Measurements from ENCODE around the gene RGS13. TPM values are rescaled to one million over a fixed set of nuclear protein-coding genes. Genes with fewer than 3 reads are reported as not detected.

Gene RGS13
- total RNA-seq, 3 donors from 2014 or later (not counting 1 experiment from before 2014, with no cell fraction given), result 0.45 to 1.3 (median 0.77) TPM

GRCh38 chr1:192627901-192628300 lies 8.0 kb upstream of the RGS13 start:
- H3K9me3 Mint-ChIP-seq, result no peaks in the 10 kb centered on the region
- intact Hi-C loops (cut with micrococcal nuclease), result no loop called here
- H3K27me3 ChIP-seq (ENCODE audit: control insufficient read depth, insufficient read depth, low read length), result peaks cover 4% of the 10 kb centered on the region
- H3K4me1 ChIP-seq (ENCODE audit: control insufficient read depth, insufficient read depth, low read length), result no peaks in the 10 kb centered on the region
- TF ChIP-seq CTCF (IDR thresholded peaks at IDR 0.05), result no peak
- no peaks in the 10 kb centered on the region for H3K36me3 ChIP-seq (ENCODE audit: control insufficient read depth, insufficient read depth, low read length)
- 94% methylated on average over 3 of the region's 5 CpGs for WGBS (ENCODE audit: insufficient coverage)
- H3K36me3 Mint-ChIP-seq, result no peaks in the 10 kb centered on the region
- no peaks in the 10 kb centered on the region for H3K4me1 Mint-ChIP-seq
- no peak for ATAC-seq
- no peak overlapping the region for H3K4me3 ChIP-seq (ENCODE audit: low read length)
- DNase-seq, result no peak
- H3K27me3 Mint-ChIP-seq (ENCODE audit: low read depth in 2 of 2), result peaks cover 13 to 15% of the 10 kb centered on the region in 2 donors
- no peak overlapping the region for H3K27ac Mint-ChIP-seq
- H3K9me3 ChIP-seq (ENCODE audit: control insufficient read depth, insufficient read depth, low read length), result no peaks in the 10 kb centered on the region
- H3K4me3 Mint-ChIP-seq, result no peak overlapping the region
- H3K27ac ChIP-seq (ENCODE audit: low read length), result no peak overlapping the region

- 90% methylated on average over 1 of the region's 1 CpG for WGBS (ENCODE audit: insufficient coverage)
- Histone ChIP-seq H3K27me3 (ENCODE audit: control insufficient read depth, insufficient read depth, low read length) (peaks cover 4% of the 10 kb centered on the region), H3K36me3 (ENCODE audit: control insufficient read depth, insufficient read depth, low read length) (no peaks in the 10 kb centered on the region), H3K9me3 (ENCODE audit: control insufficient read depth, insufficient read depth, low read length) (no peaks in the 10 kb centered on the region), H3K4me1 (ENCODE audit: control insufficient read depth, insufficient read depth, low read length) (no peaks in the 10 kb centered on the region), H3K4me3 (ENCODE audit: low read length) (no peak overlapping the region), H3K27ac (ENCODE audit: low read length) (no peak overlapping the region)
- intact Hi-C loops (cut with micrococcal nuclease), result no loop called here
- H3K4me3 Mint-ChIP-seq, result no peak overlapping the region
- no peaks in the 10 kb centered on the region for H3K4me1 Mint-ChIP-seq
- H3K27me3 Mint-ChIP-seq (ENCODE audit: low read depth in 2 of 2), result peaks cover 11 to 12% of the 10 kb centered on the region in 2 donors
- no peak for TF ChIP-seq CTCF (IDR thresholded peaks at IDR 0.05)
- no peak for DNase-seq
- no peak overlapping the region for H3K27ac Mint-ChIP-seq
- H3K36me3 Mint-ChIP-seq, result no peaks in the 10 kb centered on the region
- no peak for ATAC-seq
- no peaks in the 10 kb centered on the region for H3K9me3 Mint-ChIP-seq
Measured at GRCh38 chr1:192628396-192629057, 7.4 kb upstream of the RGS13 start.

- peaks cover 3 to 9% of the 10 kb centered on the region in 2 donors for H3K27me3 Mint-ChIP-seq (ENCODE audit: low read depth in 2 of 2)
- H3K9me3 Mint-ChIP-seq, result no peaks in the 10 kb centered on the region
- H3K4me3 ChIP-seq (ENCODE audit: low read length), result no peak overlapping the region
- no peaks in the 10 kb centered on the region for H3K4me1 Mint-ChIP-seq
- no peaks in the 10 kb centered on the region for H3K36me3 Mint-ChIP-seq
- ATAC-seq (no peak), DNase-seq (no peak)
- H3K4me3 Mint-ChIP-seq, result no peak overlapping the region
- peaks cover 4% of the 10 kb centered on the region for H3K27me3 ChIP-seq (ENCODE audit: control insufficient read depth, insufficient read depth, low read length)
- no peaks in the 10 kb centered on the region for H3K36me3 ChIP-seq (ENCODE audit: control insufficient read depth, insufficient read depth, low read length)
- no peaks in the 10 kb centered on the region for H3K9me3 ChIP-seq (ENCODE audit: control insufficient read depth, insufficient read depth, low read length)
- no peak overlapping the region for H3K27ac ChIP-seq (ENCODE audit: low read length)
- 63% methylated on average over 1 of the region's 3 CpGs for WGBS (ENCODE audit: insufficient coverage)
- no peak for TF ChIP-seq CTCF (IDR thresholded peaks at IDR 0.05)
- intact Hi-C loops (cut with micrococcal nuclease), result no loop called here
- no peaks in the 10 kb centered on the region for H3K4me1 ChIP-seq (ENCODE audit: control insufficient read depth, insufficient read depth, low read length)
- no peak overlapping the region for H3K27ac Mint-ChIP-seq
Measured at GRCh38 chr1:192629612-192630011, 6.3 kb upstream of the RGS13 start.
